Pons (tissue), 1 donor: ENCODE measurements around the gene ARHGAP22.

Experiments
- DNase-seq: peaks from one replicate; pipeline ENCODE4 v3.0.0-alpha.2; 2016; ENCODE audit warnings: low spot score

ARHGAP22 gene

GRCh38 chr10:48477616-48478015, 127.3 kb downstream of the ARHGAP22 start:
- DNase-seq = no peak

- no peak for DNase-seq
Measured at GRCh38 chr10:48477141-48477540, 127.7 kb downstream of the ARHGAP22 start.

- no peak for DNase-seq
Measured at GRCh38 chr10:48476279-48476982, 128.4 kb downstream of the ARHGAP22 start.

- DNase-seq = no peak
Measured at GRCh38 chr10:48475943-48476278, 129.0 kb downstream of the ARHGAP22 start.

GRCh38 chr10:48474765-48475365, 130.0 kb downstream of the ARHGAP22 start:
- no peak for DNase-seq

GRCh38 chr10:48473704-48474103, 131.2 kb downstream of the ARHGAP22 start:
- no peak for DNase-seq

- DNase-seq = no peak
Measured at GRCh38 chr10:48472501-48473069, 132.3 kb downstream of the ARHGAP22 start.

- no peak for DNase-seq
Measured at GRCh38 chr10:48470893-48471805, 133.7 kb downstream of the ARHGAP22 start.

- peak; percentile 88 for DNase-seq
Measured at GRCh38 chr10:48470115-48470892, 134.6 kb downstream of the ARHGAP22 start.

- DNase-seq = no peak
Measured at GRCh38 chr10:48469516-48470020, 135.3 kb downstream of the ARHGAP22 start.

- peak; percentile 68 for DNase-seq
Measured at GRCh38 chr10:48468866-48469511, 135.9 kb downstream of the ARHGAP22 start.

- no peak for DNase-seq
Measured at GRCh38 chr10:48468130-48468790, 136.6 kb downstream of the ARHGAP22 start.

- no peak for DNase-seq
Measured at GRCh38 chr10:48467669-48468068, 137.2 kb downstream of the ARHGAP22 start.

GRCh38 chr10:48466611-48467240, 138.1 kb downstream of the ARHGAP22 start:
- DNase-seq = no peak

- no peak for DNase-seq
Measured at GRCh38 chr10:48465860-48466521, 138.9 kb downstream of the ARHGAP22 start.

- peak; percentile 54 for DNase-seq
Measured at GRCh38 chr10:48464871-48465736, 139.8 kb downstream of the ARHGAP22 start.

- DNase-seq = no peak
Measured at GRCh38 chr10:48464121-48464870, 140.6 kb downstream of the ARHGAP22 start.
